ENCODE measurements around the gene CNOT6. TPM values are rescaled to one million over a fixed set of nuclear protein-coding genes. Genes with fewer than 3 reads are reported as not detected.

CNOT6 gene
- total RNA-seq, 1 donor from 2014 or later, result 21.7 TPM

DNA sequence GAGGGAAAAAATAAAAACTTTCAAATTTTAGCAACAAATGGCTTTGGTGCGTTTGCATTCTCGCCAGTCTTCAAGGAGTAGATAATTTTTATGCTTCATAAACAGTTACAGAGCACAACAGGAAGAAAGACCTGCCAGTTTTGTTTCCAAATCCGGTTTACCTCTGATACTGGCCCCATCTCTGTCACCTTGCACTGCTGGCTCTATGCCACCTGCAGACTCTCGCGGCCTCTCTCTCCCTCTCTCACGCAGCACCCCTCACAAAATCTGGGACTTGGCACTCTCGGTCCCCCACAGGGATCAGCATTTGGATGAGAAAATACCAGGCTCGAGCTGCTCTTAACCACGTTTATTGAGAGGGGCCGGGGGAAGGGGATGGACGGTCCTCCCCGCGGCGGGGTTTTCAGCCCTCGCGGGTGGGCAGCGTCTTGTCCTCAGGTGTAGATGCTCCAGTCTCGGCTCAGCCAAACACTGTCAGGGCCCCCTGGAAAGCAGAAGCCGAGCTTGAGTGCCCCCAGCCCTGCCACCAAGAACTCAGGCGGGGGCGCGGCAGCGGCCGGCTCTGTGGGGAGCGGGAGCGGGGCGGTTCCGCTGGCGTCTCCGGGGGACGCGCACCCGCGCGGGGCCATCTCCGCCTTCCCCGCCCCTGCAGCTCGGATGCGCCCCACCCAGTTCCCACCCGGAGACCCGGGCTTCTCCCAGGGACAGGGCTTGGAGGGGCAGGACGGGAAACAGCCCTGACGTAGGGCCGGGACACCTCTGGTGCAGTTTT is 95.8 kb downstream of the CNOT6 start:
- Histone ChIP-seq H3K4me3 (peak overlapping the region; percentile 33), H3K36me3 (no peaks in the 10 kb centered on the region), H3K27me3 (peaks cover 22% of the 10 kb centered on the region), H3K27ac (no peak overlapping the region), H3K9me3 (no peaks in the 10 kb centered on the region), H3K4me1 (peaks cover 17% of the 10 kb centered on the region)
- DNase-seq (no peak), ATAC-seq (no peak)
- intact Hi-C loops (cut with DNase I), result no loop called here
- TF ChIP-seq, protein P1, sequence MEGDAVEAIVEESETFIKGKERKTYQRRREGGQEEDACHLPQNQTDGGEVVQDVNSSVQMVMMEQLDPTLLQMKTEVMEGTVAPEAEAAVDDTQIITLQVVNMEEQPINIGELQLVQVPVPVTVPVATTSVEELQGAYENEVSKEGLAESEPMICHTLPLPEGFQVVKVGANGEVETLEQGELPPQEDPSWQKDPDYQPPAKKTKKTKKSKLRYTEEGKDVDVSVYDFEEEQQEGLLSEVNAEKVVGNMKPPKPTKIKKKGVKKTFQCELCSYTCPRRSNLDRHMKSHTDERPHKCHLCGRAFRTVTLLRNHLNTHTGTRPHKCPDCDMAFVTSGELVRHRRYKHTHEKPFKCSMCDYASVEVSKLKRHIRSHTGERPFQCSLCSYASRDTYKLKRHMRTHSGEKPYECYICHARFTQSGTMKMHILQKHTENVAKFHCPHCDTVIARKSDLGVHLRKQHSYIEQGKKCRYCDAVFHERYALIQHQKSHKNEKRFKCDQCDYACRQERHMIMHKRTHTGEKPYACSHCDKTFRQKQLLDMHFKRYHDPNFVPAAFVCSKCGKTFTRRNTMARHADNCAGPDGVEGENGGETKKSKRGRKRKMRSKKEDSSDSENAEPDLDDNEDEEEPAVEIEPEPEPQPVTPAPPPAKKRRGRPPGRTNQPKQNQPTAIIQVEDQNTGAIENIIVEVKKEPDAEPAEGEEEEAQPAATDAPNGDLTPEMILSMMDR (IDR thresholded peaks at IDR 0.05), result no peak

DNA sequence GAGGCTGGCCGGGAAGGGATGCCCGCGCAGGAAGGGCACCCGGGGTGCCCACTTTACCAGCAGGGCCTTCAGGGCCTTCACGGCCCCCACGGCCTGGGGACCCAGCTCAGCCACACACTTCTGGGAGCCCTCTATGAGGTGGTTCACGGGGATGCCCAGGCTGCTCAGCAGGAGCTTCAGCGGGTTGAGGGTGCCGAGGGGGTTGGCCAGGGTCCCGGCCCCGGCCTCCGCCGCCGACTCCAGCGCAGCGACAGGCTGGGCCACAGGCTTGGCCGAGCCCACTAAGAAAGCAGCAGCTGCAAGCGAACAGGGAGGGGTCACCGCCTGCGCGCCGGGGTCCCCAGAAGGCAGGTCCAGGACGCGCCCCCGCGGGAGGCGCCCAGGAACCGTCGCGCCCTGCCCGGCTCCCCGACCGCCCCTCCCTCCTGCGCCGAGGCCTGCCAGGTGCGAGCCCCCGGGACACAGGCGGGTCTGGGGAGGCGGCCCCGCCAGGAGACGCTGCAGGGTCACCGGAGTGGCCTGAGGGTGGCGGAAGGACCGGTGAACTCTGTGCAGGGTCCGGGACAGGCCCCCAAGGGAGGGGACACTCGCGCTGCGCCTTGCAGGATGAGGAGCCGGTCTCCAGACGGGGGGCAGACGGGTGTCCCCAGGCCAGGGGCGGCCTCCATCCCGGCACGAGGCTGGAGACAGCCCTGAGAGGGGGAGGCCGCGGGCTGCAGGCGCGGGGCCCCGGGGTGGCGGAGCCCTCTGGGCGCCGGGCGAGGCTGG is 96.5 kb downstream of the CNOT6 start:
- no peaks in the 10 kb centered on the region for H3K36me3 ChIP-seq
- no peaks in the 10 kb centered on the region for H3K9me3 ChIP-seq
- peak overlapping the region; percentile 33 for H3K4me3 ChIP-seq
- H3K4me1 ChIP-seq, result peaks cover 17% of the 10 kb centered on the region
- intact Hi-C loops (cut with DNase I), result no loop called here
- peaks cover 22% of the 10 kb centered on the region for H3K27me3 ChIP-seq
- H3K27ac ChIP-seq, result no peak overlapping the region
- TF ChIP-seq, protein P1 (IDR thresholded peaks at IDR 0.05), result no peak
- DNase-seq, result peak; percentile 71
- ATAC-seq, result peak; percentile 33

DNA sequence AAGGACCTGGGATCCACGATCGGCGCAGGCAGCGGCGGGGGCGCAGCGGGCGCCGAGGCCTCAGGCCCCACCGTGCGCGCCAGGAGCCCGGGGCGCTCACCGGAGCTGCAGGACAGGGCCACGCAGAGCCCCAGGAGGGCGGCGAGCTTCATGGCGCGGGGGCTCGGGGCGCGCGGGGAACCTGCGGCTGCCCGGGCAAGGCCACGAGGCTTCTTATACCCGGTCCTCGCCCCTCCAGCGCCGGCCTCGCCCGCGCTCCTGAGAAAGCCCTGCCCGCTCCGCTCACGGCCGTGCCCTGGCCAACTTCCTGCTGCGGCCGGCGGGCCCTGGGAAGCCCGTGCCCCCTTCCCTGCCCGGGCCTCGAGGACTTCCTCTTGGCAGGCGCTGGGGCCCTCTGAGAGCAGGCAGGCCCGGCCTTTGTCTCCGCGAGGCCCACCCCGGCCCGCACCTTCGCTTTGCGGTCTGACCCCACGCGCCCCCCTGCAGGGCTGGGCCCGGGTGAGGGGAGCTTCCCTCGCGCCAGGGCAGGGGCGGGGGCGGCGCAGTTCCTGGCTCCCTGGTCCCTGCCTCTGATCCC is 97.2 kb downstream of the CNOT6 start, which contains the start of gene SCGB3A1:
Gene SCGB3A1, minus strand, starts transcription at position 189 of the 577 bp plus-strand sequence. Its CDS starts 37 bp downstream, at position 152.
- Histone ChIP-seq H3K27ac (no peak within 1 kb of the TSS), H3K9me3 (no peaks in the 10 kb centered on the region), H3K36me3 (no peaks in the 10 kb centered on the region), H3K4me3 (peak within 1 kb of the TSS; percentile 33), H3K4me1 (peaks cover 18% of the 10 kb centered on the region), H3K27me3 (peaks cover 22% of the 10 kb centered on the region)
- TF ChIP-seq, protein P1 (IDR thresholded peaks at IDR 0.05), result no peak
- DNase-seq (peak; percentile 81), ATAC-seq (peak; percentile 70)
- intact Hi-C loops (cut with DNase I), result no loop called here

DNA sequence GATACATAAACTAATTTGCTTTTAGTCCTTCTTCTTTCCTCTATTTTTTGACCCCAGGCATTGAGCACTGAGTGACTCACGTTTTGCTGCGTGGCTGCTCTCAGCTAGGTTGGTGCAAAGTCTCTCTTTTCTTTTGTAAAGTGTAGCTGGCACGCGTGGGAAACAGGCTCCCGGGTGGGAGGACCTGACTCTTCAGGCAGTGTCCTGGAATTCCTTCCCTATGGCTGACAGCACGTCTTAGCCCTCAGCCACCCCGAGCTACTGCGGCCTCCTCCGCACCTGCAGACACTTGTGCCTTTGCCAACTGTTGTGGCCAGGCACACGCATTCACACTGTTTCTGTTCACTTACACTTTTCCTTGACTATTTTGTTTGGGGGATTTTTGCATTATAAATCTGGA is 98.0 kb downstream of the CNOT6 start:
- Histone ChIP-seq H3K4me3 (no peak overlapping the region), H3K36me3 (no peaks in the 10 kb centered on the region), H3K27ac (no peak overlapping the region), H3K4me1 (peaks cover 21% of the 10 kb centered on the region), H3K9me3 (no peaks in the 10 kb centered on the region), H3K27me3 (peaks cover 22% of the 10 kb centered on the region)
- intact Hi-C loops (cut with DNase I), result no loop called here
- ATAC-seq (no peak), DNase-seq (no peak)
- TF ChIP-seq, protein P1 (IDR thresholded peaks at IDR 0.05), result no peak

DNA sequence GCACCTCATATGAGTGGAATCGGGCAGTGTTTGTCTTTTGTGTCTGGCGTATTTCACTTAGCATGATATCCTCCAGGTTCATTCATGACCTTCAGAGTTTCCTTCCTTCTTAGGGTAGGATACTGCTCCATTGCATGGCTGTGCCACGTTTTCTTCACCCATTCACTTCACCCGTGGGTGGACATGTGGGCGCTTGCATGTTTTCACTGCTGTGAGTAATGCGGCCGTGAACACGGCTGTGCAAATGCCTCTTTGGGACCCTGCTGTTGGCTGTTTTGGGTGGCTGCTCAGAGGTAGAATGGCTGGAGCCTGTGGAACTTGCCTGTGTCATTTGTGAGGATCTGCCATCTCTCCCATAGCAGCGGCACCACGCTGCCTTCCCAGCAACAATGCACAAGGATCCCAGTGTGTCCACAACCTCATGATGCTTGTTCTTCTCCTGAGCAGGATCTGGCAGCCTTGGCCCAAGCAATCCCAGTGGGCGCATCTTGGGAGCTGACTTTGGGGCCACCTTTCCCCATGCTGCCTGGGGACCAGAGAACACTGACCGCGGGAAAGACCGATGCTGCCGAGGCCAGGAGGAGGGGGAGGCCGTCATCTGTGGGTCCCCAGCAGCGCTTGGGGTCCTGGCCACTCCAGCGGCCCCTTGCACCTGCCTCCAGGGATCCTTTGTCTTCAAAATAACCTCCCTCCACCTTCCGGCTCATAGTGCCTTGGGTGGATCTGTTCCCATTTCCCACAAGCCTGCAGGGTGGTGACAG is 99.4 kb downstream of the CNOT6 start:
- ATAC-seq (no peak), DNase-seq (no peak)
- H3K4me1 ChIP-seq, result peaks cover 21% of the 10 kb centered on the region
- H3K36me3 ChIP-seq, result no peaks in the 10 kb centered on the region
- H3K4me3 ChIP-seq, result no peak overlapping the region
- TF ChIP-seq, protein P1 (IDR thresholded peaks at IDR 0.05), result no peak
- H3K27ac ChIP-seq, result no peak overlapping the region
- intact Hi-C loops (cut with DNase I), result no loop called here
- no peaks in the 10 kb centered on the region for H3K9me3 ChIP-seq
- H3K27me3 ChIP-seq, result peaks cover 22% of the 10 kb centered on the region

Measured in upper lobe of right lung (tissue), 1 donor.